Gastrocnemius medialis (tissue), 4 donors: ENCODE measurements around the gene IL31.

Source experiments
- CTCF ChIP-seq, 5 experiments: fragments of 450-650 bp in 3 of 5; fragments of 200-600 bp in 2 of 5; sonication (generic) in 2 of 5; IDR thresholded peaks in 4 of 5; conservative IDR thresholded peaks in 1 of 5; 1 replicate in 4 of 5; 2 replicates in 1 of 5; pipeline ENCODE4 v1.5.1; 2016 to 2019; ENCODE audit warnings: antibody characterized with exemption in 5 of 5, mild to moderate bottlenecking in 3 of 5, moderate library complexity in 3 of 5
- POLR2A ChIP-seq, 2 donors: fragments of 450-650 bp; IDR thresholded peaks; one replicate each; pipeline ENCODE4 v1.6.1; 2017; ENCODE audit warnings: antibody characterized with exemption in 2 of 2, mild to moderate bottlenecking in 2 of 2, moderate library complexity in 2 of 2

GRCh38 chr12:122139941-122140340 is 34.1 kb downstream of the IL31 start:
- no peak for TF ChIP-seq CTCF (IDR thresholded peaks at IDR 0.05 in 4 of 5, conservative IDR thresholded peaks at IDR 0.05 in 1 of 5)
- TF ChIP-seq POLR2A (IDR thresholded peaks at IDR 0.05) = no peak
